Esophagus squamous epithelium (tissue), 4 donors: ENCODE data around the gene ZMAT5.

Experiments used
- CTCF ChIP-seq, 6 experiments: fragments of 450-650 bp in 4 of 6; fragments of 200-600 bp in 2 of 6; sonication (generic) in 2 of 6; IDR thresholded peaks; one replicate each; pipeline ENCODE4 v1.5.1; 2016 to 2019; ENCODE audit warnings: antibody characterized with exemption in 6 of 6, mild to moderate bottlenecking in 4 of 6, moderate library complexity in 4 of 6
- POLR2A ChIP-seq, 4 donors: fragments of 450-650 bp; IDR thresholded peaks; one replicate each; pipeline ENCODE4 v1.6.1; 2017; ENCODE audit warnings: antibody characterized with exemption in 4 of 4, mild to moderate bottlenecking in 4 of 4, moderate library complexity in 3 of 4

- TF ChIP-seq POLR2A (IDR thresholded peaks at IDR 0.05) (no peak), CTCF (IDR thresholded peaks at IDR 0.05) (peak in 2 of 6 experiments; percentile 17 to 51)
These were observed 5.4 kb upstream of the ZMAT5 start for GRCh38 chr22:29772170-29772641.
